ENCODE results near the gene ZMYM5.
"Not testable (repeated sequence)": the region's sequence is repeated elsewhere in the genome, so short reads cannot be mapped to it uniquely, and the experiment has no call there.

ZMYM5 gene

DNA sequence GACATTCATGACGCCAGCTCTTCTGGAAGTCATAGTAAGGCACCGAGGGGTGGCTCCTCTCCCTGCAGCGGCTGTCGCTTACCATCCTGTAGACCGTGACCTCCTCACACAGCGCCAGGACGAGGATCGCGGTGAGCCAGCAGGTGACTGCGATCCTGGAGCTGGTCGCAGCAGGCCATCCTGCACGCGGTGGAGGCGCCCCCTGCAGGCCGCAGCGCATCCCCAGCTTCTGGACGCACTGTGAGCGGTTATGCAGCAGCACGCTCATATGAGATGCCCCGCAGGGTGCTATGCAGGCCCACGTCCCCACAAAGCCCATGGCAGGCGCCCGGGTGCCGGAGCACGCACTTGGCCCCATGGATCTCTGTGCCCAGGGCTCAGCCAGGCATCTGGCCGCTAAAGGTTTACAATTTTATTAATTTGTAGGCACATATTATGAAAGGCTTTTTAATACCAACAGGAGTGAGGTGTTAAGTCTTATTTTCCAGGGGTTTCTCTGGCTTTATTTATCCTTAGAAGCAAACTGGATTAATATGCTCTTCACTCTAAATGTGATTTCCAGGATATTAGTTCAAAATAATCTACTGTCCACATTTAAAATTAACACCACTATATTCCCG, 45.1 kb downstream of the ZMYM5 start:
- DNase-seq: peak in 2 of 6 experiments; percentile 5 to 10

- no peak for DNase-seq
These were observed 45.8 kb downstream of the ZMYM5 start for GRCh38 chr13:19817510-19818158.

- DNase-seq: no peak
These were observed 46.3 kb downstream of the ZMYM5 start for GRCh38 chr13:19817106-19817505.

DNA sequence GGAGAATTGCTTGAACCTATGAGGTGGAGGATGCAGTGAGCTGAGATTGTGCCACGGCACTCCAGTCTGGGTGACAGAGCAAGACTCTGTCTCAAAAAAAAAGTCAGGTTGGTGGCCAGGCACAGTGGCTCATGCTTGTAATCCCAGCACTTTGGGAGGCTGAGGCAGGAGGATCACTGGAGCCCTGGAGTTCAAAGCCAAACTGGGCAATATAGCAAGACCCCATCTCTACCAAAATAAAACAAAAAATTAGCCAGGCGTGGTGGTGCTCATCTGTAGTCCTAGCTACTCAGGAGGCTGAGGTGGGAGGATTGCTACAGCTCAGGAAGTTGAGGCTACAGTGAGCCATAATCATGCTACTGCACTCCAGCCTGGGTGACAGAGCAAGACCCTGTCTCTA, 47.6 kb downstream of the ZMYM5 start:
- DNase-seq: not testable (repeated sequence)

DNA sequence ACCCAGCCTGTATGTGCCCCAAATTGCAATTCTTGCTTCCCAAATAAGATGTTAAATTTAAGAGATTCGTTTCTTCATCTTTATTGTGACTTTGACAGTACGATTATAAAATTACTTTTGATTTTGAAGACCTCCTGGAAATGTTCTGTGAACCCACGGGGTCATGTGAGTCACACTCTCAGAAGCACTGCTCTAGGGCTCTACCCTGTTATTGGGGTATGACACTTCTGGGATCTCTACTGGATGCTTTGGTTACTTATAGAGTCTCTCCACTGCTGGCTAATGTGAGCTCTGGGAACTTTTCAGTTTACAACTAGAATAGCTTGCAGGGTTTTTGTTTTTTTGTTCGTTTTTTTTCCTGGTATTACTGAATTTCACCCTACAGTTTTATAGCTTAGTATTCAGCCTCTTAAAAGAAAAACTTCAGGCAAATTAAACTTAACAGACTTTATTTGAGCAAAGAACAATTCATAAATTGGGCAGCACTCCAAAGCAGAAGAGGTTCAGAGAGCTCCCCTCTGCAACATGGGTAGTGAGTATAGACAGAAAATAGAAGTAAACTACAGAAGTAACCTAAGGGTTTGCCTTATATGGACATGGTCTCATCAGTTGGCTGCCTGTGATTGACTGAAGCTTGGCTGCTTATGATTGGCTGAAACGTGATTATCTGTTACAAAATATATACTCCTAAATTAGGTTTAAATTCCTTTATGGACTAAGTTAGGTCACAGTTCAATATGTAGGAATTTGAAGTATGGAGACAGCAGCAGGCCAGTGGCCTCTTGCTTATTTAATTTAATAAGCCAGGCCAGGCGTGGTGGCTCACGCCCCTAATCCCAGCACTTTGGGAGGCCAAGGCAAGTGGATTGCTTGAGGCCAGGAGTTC, 52.2 kb downstream of the ZMYM5 start:
- no peak for DNase-seq

- no peak for DNase-seq
These were observed 53.3 kb downstream of the ZMYM5 start for GRCh38 chr13:19810151-19810550.

GRCh38 chr13:19805765-19806164, 57.7 kb downstream of the ZMYM5 start:
- DNase-seq: no peak

DNA sequence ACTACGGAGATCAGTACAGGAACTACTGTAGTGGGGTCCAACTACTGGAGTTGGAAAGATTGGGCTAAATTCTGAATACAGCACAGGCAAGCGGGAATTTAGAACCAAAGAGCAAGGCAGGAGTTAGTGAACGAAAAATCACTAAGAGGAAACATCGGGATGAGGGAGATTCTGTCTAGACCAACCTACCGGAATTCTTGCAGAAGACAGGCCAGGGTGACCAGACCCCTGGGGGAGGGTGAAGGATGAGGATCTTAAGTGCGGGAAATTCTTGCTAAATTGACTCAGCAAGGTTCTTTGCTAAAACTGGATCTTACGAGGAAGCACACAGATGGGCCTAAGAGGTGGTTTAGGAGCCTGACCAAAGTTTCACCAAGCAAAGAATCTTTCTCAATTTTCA, 67.5 kb downstream of the ZMYM5 start:
- DNase-seq: no peak

DNA sequence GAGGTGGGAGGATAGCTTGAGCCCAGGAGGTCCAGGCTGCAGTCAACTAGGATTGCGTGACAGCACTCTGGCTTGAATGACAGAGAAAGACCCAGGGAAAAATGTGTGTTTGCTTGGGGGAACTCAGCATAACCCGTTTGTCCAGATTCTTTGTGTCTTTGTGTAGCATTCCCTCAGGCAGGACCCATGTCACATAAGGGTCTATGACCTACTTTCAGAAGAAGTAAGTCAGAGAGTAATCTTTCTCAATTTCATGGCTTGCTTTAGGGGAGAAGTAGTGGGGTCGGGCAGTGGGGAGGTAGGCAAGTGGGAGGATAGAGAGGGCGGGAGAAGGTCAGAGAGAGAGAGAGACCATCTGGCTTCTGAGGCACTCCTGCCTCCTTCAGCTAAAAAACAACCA, 68.8 kb downstream of the ZMYM5 start:
- DNase-seq: no peak

- DNase-seq: no peak
These were observed 71.4 kb downstream of the ZMYM5 start for GRCh38 chr13:19791953-19792537.

DNA sequence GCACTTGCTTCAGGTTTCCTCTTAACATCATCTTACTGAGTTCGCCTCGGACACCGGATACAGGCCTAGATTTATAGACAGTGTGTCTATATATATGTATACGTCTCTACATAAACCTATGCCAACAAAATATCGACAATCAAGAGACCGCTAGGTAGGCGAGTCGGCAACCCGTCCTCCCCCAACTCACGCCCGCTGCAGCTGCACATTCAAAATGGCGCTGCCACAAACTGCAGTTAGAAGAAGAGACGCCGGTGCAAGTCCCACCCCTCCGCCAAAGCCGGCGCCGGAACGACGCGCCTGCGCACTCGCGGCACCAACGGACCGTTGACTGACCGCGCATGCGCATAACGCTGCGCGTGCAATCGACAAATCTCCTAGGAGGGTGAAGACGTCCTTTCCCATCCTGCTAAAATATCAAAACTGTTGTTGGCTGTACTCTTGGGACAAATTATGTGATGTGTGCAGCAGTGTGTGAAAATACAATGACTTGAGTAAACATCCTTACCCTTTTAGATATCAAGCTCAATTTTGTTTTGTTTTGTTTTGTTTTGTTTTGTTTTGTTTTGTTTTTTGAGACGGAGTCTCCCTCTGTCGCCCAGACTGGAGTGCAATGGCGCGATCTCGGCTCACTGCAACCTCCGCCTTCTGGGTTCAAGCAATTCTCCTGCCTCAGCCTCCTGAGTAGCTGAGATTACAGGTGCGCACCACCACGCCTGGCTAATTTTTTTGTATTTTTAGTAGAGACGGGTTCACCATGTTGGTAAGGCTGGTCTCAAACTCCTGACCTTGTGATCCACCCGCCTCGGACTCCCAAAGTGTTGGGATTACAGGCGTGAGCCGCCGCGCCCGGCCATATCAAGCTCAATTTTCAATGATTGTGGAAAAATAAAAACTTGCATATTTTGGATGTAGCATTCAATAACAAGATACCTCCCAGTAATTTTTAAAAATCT, 80.4 kb downstream of the ZMYM5 start, which contains the start of gene PSPC1:
Gene PSPC1 (minus strand): TSS at position 219 of the 956 bp plus-strand sequence. CDS start 188 bp downstream, at position 31.
- peak; percentile 86 to 95 (median 94) for DNase-seq

DNA sequence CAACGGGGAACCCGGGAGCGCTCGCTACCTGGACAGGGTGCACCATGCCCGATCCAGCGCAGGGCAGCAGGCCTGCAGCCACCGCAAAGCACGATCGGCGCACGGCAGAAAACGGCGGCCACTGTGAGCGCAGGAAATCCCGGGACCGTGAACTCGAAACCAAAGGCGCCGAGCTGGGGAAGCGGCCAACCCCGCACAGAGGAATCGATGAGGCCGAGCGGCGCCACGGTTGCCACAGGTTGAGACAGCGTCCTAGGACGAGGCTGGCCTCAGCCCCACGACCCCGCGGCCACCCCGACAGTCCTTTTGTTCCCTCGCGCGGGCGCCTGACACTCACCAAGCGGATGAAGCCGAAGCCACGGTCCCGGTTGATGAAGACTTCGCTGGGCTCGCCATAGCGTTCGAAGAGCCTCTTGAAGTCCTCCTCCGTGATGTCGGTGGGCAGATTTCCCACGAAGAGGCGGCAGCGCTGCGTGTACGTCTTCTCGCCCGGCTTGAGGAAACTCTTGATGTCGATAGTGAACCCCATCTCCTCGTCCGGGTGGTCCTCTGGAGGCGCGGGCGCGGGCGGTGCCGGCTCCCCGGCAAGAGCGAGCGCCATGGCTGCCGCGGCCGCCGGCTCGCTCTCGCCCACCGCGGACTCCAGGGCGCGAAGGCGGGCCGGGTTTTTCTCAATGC, 81.3 kb downstream of the ZMYM5 start:
- peak; percentile 20 to 83 (median 54) for DNase-seq

- DNase-seq: no peak
These were observed 81.9 kb downstream of the ZMYM5 start for GRCh38 chr13:19781526-19781925.

- peak in 1 of 6 experiments; percentile 8 for DNase-seq
These were observed 82.6 kb downstream of the ZMYM5 start for GRCh38 chr13:19780753-19781418.
